CMK (cell line): ENCODE measurements around the gene NKPD1.

Experiments used
- DNase-seq: peaks from one replicate; pipeline ENCODE4 v3.0.0-alpha.2; 2010; ENCODE audit warnings: low read depth

NKPD1 gene

GRCh38 chr19:45160870-45161737 is at the start of gene NKPD1:
TSS of gene NKPD1 (minus strand) at chr19:45160982. CDS start at chr19:45160150, 832 bp downstream.
- DNase-seq: no peak

GRCh38 chr19:45206328-45206727 is 45.5 kb upstream of the NKPD1 start:
- no peak for DNase-seq

GRCh38 chr19:45205810-45206209 is 45.0 kb upstream of the NKPD1 start:
- DNase-seq: no peak

GRCh38 chr19:45202637-45203036 is 41.9 kb upstream of the NKPD1 start:
- no peak for DNase-seq

- DNase-seq: no peak
Observed at GRCh38 chr19:45200568-45200967, 39.8 kb upstream of the NKPD1 start.

GRCh38 chr19:45195764-45196163 is 35.0 kb upstream of the NKPD1 start:
- no peak for DNase-seq

- DNase-seq: no peak
Observed at GRCh38 chr19:45191375-45191774, 30.6 kb upstream of the NKPD1 start.

GRCh38 chr19:45189971-45190370 is 29.2 kb upstream of the NKPD1 start:
- DNase-seq: no peak

- no peak for DNase-seq
Observed at GRCh38 chr19:45187421-45188100, 26.8 kb upstream of the NKPD1 start.

GRCh38 chr19:45186509-45187334 is 25.9 kb upstream of the NKPD1 start:
- no peak for DNase-seq

GRCh38 chr19:45184115-45184514 is 23.3 kb upstream of the NKPD1 start:
- no peak for DNase-seq

- DNase-seq: no peak
Observed at GRCh38 chr19:45182758-45183157, 22.0 kb upstream of the NKPD1 start.

GRCh38 chr19:45180936-45181335 is 20.2 kb upstream of the NKPD1 start:
- DNase-seq: no peak

GRCh38 chr19:45179892-45180370 is 19.1 kb upstream of the NKPD1 start:
- DNase-seq: no peak

GRCh38 chr19:45179072-45179891 is 18.5 kb upstream of the NKPD1 start:
- DNase-seq: no peak

GRCh38 chr19:45178262-45179071 is 17.7 kb upstream of the NKPD1 start, which contains the start of gene BLOC1S3:
TSS of gene BLOC1S3 (plus strand) at chr19:45178784. CDS start at chr19:45179297, 513 bp downstream.
- peak; percentile 100 for DNase-seq

GRCh38 chr19:45177817-45178261 is 17.1 kb upstream of the NKPD1 start, which contains the start of gene TRAPPC6A:
TSS of gene TRAPPC6A (minus strand) at chr19:45178237. CDS start at chr19:45178218, 19 bp downstream.
- no peak for DNase-seq

- no peak for DNase-seq
Observed at GRCh38 chr19:45175515-45176345, 14.9 kb upstream of the NKPD1 start.

- DNase-seq: no peak
Observed at GRCh38 chr19:45173816-45174215, 13.0 kb upstream of the NKPD1 start.
